HCT116 (cell line): ENCODE results near the gene RNU7-1.

ENCODE experiments used
- CEBPB ChIP-seq: IDR thresholded peaks from 2 replicates; pipeline ENCODE4 v1.6.1; 2012; ENCODE audit warnings: low read depth
- ELF1 ChIP-seq: IDR thresholded peaks from 2 replicates; pipeline ENCODE4 v1.6.1; 2012; ENCODE audit warnings: low read depth, borderline replicate concordance
- EZH2 ChIP-seq: fragments of 200-600 bp; sonication (generic); IDR thresholded peaks from 2 replicates; pipeline ENCODE4 v1.6.1; 2017; ENCODE audit warnings: antibody characterized with exemption, mixed run types
- EZH2phosphoT487 ChIP-seq: fragments of 200-600 bp; IDR thresholded peaks from 2 replicates; pipeline ENCODE4 v1.6.1; 2018; ENCODE audit warnings: antibody characterized with exemption, borderline replicate concordance
- JUND ChIP-seq: IDR thresholded peaks from 2 replicates; pipeline ENCODE4 v1.6.1; 2012
- POLR2A ChIP-seq: IDR thresholded peaks from 2 replicates; pipeline ENCODE4 v1.7.0; 2011; ENCODE audit warnings: borderline replicate concordance; ENCODE audit not compliant: insufficient read depth, insufficient read length; ENCODE audit errors: extremely low read depth
- POLR2AphosphoS5 ChIP-seq: IDR thresholded peaks from 2 replicates; pipeline ENCODE4 v1.6.1; 2011; ENCODE audit warnings: mild to moderate bottlenecking, low read depth, low read length, moderate library complexity
- RAD21 ChIP-seq: IDR thresholded peaks from 2 replicates; pipeline ENCODE4 v1.6.1; 2012; ENCODE audit warnings: low read depth, mild to moderate bottlenecking
- REST ChIP-seq: IDR thresholded peaks from 2 replicates; pipeline ENCODE4 v1.6.1; 2012; ENCODE audit warnings: low read depth
- SP1 ChIP-seq: IDR thresholded peaks from 2 replicates; pipeline ENCODE4 v1.6.1; 2012; ENCODE audit warnings: low read depth
- ZFX ChIP-seq: fragments of 450-650 bp; IDR thresholded peaks from 2 replicates; pipeline ENCODE4 v1.6.1; 2017
- TF ChIP-seq, protein P1 (sequence below), 3 experiments: fragments of 200-600 bp in 1 of 3; sonication (generic) in 1 of 3; IDR thresholded peaks in 2 of 3; conservative IDR thresholded peaks in 1 of 3; 2 replicates each; pipeline ENCODE4 v1.5.1; 2012 to 2017; ENCODE audit warnings: low read depth in 2 of 3, low read length in 2 of 3, antibody characterized with exemption in 1 of 3, borderline replicate concordance in 1 of 3, control low read depth in 1 of 3, mild to moderate bottlenecking in 1 of 3, mixed read lengths in 1 of 3, mixed run types in 1 of 3, moderate library complexity in 1 of 3; ENCODE audit not compliant: insufficient read depth in 1 of 3
- TF ChIP-seq, protein P2 (sequence below): IDR thresholded peaks from 2 replicates; pipeline ENCODE4 v1.6.1; 2012

- TF ChIP-seq POLR2AphosphoS5 (0 out of 2 replicates have a peak, but pooled peaks have one; percentile 24), RAD21 (no peak), EZH2phosphoT487 (no peak), JUND (no peak), SP1 (no peak), REST (no peak), EZH2 (no peak), POLR2A (no peak), ELF1 (no peak), CEBPB (no peak), ZFX (no peak)
- TF ChIP-seq, protein P1, sequence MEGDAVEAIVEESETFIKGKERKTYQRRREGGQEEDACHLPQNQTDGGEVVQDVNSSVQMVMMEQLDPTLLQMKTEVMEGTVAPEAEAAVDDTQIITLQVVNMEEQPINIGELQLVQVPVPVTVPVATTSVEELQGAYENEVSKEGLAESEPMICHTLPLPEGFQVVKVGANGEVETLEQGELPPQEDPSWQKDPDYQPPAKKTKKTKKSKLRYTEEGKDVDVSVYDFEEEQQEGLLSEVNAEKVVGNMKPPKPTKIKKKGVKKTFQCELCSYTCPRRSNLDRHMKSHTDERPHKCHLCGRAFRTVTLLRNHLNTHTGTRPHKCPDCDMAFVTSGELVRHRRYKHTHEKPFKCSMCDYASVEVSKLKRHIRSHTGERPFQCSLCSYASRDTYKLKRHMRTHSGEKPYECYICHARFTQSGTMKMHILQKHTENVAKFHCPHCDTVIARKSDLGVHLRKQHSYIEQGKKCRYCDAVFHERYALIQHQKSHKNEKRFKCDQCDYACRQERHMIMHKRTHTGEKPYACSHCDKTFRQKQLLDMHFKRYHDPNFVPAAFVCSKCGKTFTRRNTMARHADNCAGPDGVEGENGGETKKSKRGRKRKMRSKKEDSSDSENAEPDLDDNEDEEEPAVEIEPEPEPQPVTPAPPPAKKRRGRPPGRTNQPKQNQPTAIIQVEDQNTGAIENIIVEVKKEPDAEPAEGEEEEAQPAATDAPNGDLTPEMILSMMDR (IDR thresholded peaks at IDR 0.05 in 2 of 3, conservative IDR thresholded peaks at IDR 0.05 in 1 of 3; ENCODE audit: borderline replicate concordance in 1 of 3, insufficient read depth in 1 of 3, low read depth in 2 of 3, low read length in 2 of 3) = no peak
- TF ChIP-seq, protein P2, sequence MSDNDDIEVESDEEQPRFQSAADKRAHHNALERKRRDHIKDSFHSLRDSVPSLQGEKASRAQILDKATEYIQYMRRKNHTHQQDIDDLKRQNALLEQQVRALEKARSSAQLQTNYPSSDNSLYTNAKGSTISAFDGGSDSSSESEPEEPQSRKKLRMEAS = no peak
These were observed 35.4 kb downstream of the RNU7-1 start for GRCh38 chr12:6979021-6979420.
